ENCODE data around the gene ACOX2.
A peak's percentile ranks its signal among the peaks of the same experiment; 100 is the strongest.
"Not testable (repeated sequence)": the region's sequence is repeated elsewhere in the genome, so short reads cannot be mapped to it uniquely, and the experiment has no call there.

ACOX2 gene

GRCh38 chr3:58534592-58535494 lies 2.1 kb downstream of the ACOX2 start:
- no peak for DNase-seq

- DNase-seq = peak; percentile 68
Measured at GRCh38 chr3:58532794-58533220, 4.2 kb downstream of the ACOX2 start.

GRCh38 chr3:58531956-58532355 lies 5.0 kb downstream of the ACOX2 start:
- DNase-seq = no peak

GRCh38 chr3:58531555-58531954 lies 5.4 kb downstream of the ACOX2 start:
- no peak for DNase-seq

- no peak for DNase-seq
Measured at GRCh38 chr3:58530354-58530865, 6.6 kb downstream of the ACOX2 start.

GRCh38 chr3:58529516-58530353 lies 7.3 kb downstream of the ACOX2 start:
- DNase-seq = no peak

- peak; percentile 31 for DNase-seq
Measured at GRCh38 chr3:58528629-58529028, 8.4 kb downstream of the ACOX2 start.

- DNase-seq = not testable (repeated sequence)
Measured at GRCh38 chr3:58527440-58527839, 9.6 kb downstream of the ACOX2 start.

GRCh38 chr3:58526515-58526957 lies 10.5 kb downstream of the ACOX2 start:
- DNase-seq = peak; percentile 88

- DNase-seq = no peak
Measured at GRCh38 chr3:58524326-58524888, 12.6 kb downstream of the ACOX2 start.

GRCh38 chr3:58522759-58523425 lies 14.1 kb downstream of the ACOX2 start:
- DNase-seq = no peak

GRCh38 chr3:58521917-58522631 lies 14.9 kb downstream of the ACOX2 start:
- no peak for DNase-seq

GRCh38 chr3:58521336-58521670 lies 15.7 kb downstream of the ACOX2 start:
- no peak for DNase-seq

- no peak for DNase-seq
Measured at GRCh38 chr3:58520403-58521335, 16.3 kb downstream of the ACOX2 start.

- DNase-seq = no peak
Measured at GRCh38 chr3:58519668-58520402, 17.2 kb downstream of the ACOX2 start.

- no peak for DNase-seq
Measured at GRCh38 chr3:58518291-58518789, 18.6 kb downstream of the ACOX2 start.

- no peak for DNase-seq
Measured at GRCh38 chr3:58514405-58514804, 22.6 kb downstream of the ACOX2 start.

GRCh38 chr3:58508437-58508836 lies 28.6 kb downstream of the ACOX2 start:
- no peak for DNase-seq

- no peak for DNase-seq
Measured at GRCh38 chr3:58507356-58508078, 29.5 kb downstream of the ACOX2 start.

Measured in fibroblast of skin of abdomen (primary cell).